ENCODE results near the gene WHRN. TPM values are rescaled to one million over a fixed set of nuclear protein-coding genes. Genes with fewer than 3 reads are reported as not detected.

The WHRN gene
- total RNA-seq, 1 experiment from 2014 or later: 1.4 TPM

- no peak for DNase-seq (ENCODE audit: low read depth)
Observed at GRCh38 chr9:114473447-114473801, 31.8 kb downstream of the WHRN start.

DNA sequence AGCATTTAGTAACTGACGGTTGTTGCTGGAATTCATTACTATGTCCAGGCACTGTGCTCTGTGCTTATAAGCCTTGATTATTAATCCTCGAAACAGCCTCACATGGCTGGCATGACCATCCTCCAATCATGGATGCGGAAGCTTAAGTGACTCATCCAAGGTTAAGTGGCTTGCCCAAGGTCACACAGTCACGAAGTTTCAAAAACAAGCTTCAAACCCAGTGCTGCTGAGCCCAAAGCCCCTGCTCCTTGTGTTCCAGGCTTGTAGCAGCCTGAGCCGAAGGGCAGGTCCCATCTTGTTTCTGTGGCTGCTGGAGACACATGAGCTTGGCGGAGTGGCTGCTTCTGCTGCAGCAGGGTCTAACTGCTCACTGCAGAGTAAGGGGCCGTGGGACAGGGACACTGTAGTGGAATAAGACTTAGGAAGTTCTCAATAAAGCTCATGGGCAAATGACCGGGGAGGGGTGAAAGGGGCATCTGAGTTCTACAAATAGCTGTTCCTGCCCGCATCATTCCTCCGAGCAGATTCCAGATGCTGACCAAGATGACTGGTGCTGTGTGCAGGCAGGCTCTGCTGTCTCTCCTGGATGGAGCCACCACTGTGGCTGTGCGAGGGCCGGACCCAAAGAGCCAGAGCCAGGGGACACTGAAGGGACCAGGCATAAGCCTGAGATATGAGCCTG, 32.4 kb downstream of the WHRN start:
- DNase-seq (ENCODE audit: low read depth): no peak

- no peak for DNase-seq (ENCODE audit: low read depth)
Observed at GRCh38 chr9:114471157-114471556, 34.1 kb downstream of the WHRN start.

GRCh38 chr9:114470581-114470980, 34.7 kb downstream of the WHRN start:
- no peak for DNase-seq (ENCODE audit: low read depth)

GRCh38 chr9:114470121-114470520, 35.2 kb downstream of the WHRN start:
- no peak for DNase-seq (ENCODE audit: low read depth)

DNA sequence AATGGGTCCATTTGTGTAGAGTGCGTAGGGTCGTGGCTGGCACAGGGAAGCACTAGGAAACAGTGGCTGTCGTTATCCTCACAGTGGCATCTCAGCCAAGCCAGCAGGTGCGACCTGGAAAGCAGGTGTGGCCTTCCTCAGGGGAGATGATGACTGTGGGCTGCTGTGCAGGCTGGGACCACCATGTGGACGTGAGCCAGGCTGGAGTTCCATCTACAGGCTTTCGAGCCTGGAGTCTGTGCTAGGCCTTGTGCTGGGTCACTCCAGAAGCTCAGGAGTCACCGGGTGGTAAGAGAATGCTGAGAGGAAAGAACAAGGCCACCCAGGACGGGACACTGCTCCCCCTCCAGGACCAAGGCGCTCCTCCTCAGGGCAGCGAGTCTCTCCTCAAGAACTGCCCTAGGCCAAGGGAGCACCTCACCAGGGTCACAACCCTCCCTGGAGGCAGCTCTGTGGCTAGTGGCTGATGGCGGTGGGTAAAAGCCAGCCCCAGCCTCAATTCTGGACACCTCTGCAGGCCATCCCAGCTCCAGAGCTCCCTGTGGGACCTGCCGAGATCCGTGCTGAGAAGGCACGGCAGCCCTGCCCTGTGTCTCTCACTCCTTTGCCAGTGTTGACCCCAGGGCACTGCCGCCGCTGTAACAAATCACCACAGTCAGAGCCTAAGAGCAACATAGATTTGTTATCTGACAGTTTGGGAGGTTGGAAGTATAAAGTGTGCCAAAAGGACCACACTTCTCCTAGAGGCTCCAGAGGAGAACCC, 36.0 kb downstream of the WHRN start:
- DNase-seq (ENCODE audit: low read depth): no peak

DNA sequence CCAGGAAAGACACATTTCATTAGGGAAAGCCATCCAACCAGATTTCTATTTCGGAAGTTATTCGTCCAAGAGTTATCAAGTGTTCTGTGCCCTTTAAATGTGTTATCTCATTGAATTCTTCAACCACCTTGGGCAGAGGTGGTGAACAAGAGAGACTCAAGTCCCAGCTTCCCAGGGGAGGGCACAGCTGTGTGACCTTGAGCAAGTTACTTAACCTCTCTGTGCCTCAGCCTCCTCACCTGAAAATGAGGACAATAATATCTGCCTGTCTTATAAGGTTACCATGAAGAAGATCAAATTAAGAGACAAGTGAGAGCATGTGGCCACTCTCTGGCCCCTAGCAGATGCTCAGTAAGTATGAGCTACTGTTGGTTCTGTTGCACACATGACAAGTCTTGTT, 37.4 kb downstream of the WHRN start:
- DNase-seq (ENCODE audit: low read depth): no peak

GRCh38 chr9:114467226-114467750, 38.0 kb downstream of the WHRN start:
- DNase-seq (ENCODE audit: low read depth): no peak

- no peak for DNase-seq (ENCODE audit: low read depth)
Observed at GRCh38 chr9:114465906-114466900, 39.1 kb downstream of the WHRN start.

- DNase-seq (ENCODE audit: low read depth): no peak
Observed at GRCh38 chr9:114465417-114465816, 39.9 kb downstream of the WHRN start.

- no peak for DNase-seq (ENCODE audit: low read depth)
Observed at GRCh38 chr9:114464281-114465051, 40.8 kb downstream of the WHRN start.

- no peak for DNase-seq (ENCODE audit: low read depth)
Observed at GRCh38 chr9:114462791-114463190, 42.5 kb downstream of the WHRN start.

DNA sequence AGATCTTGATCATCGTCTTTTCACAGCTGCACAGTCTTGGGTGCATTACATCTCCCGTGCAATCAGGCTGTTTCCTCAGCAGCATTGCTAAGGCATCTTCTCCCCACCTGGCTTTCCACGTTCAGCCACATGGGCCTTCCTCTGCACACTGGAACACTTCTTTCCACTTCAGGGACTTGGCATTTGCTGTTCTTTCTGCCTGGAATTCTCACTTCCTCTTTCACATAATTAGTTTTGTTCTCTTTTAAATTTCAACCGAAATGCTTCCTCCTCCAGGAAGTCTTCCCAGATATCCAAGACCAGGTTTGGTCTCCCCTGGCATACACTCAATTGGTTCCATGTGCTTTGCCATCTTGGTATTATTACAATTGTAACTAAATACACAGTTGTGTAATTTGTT, 43.8 kb downstream of the WHRN start:
- DNase-seq (ENCODE audit: low read depth): no peak

DNA sequence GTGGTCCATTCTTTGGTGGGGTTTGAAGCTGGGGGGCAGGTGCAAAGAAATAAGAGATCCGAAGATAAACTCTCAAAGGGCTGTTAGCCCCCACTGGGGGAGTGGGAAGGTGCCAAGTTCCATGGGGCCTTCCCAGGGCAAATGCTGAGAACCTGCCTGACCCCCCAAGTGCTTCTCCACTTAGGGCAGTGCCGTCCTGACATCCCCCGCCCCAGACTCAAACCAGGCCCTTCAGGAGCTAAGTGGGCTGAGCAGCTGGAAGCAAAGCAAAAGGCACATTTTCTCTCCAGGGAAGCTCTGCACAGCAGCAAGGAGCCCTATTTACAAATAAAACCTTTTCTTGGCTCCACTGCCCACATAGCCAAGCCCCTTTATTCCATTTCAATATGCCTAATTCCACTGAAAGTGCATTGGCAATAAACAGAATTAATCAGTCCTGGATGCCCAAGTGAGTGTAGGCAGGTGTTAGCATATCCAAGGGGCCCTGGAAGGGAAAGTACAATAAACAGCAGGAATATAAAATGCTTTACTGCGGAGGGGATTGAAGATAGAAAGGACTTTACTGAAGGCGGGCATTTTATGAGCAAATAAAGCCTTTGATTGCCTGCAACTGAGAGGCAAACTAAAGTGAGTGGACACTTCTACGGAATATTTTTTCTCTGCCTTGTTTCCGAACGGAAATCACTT, 44.6 kb downstream of the WHRN start:
- DNase-seq (ENCODE audit: low read depth): no peak

- DNase-seq (ENCODE audit: low read depth): no peak
Observed at GRCh38 chr9:114459464-114459863, 45.8 kb downstream of the WHRN start.

DNA sequence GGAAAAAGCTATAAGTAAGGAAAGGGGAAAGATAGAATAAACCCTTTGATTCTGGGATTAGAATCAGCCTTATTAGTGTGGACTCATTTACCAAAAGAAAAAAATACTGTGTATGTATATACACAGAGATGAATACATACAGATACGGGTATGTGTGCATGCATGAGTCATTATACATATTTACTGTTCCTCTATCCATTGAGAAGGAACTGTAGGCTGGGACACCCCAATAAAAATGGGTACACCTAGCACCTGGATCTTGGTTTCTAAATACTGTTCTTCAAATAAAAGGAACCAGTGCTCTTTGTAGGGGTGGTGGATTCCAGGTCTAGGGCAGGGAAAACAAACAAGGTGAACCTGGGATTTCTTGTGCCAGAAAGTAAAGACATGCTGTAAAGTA, 48.3 kb downstream of the WHRN start:
- DNase-seq (ENCODE audit: low read depth): no peak

DNA sequence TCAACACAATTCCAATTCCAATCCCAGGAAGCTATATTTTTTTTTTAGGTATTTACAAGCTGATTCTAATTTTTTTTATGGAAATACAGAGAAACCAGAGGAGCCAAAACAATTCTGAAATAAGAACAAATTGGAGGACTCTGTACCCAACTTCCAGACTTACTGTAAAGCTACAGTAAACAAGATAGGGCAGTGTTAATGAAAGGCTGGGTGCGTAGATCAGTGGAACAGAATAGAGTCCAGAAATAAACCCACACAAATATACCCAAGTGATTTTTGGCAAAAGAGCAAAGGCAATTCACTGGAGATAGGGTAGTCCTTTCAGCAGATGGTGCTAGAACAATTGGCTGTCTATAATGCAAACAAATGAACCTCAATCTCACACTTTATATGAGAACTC, 50.6 kb downstream of the WHRN start:
- no peak for DNase-seq (ENCODE audit: low read depth)

- no peak for DNase-seq (ENCODE audit: low read depth)
Observed at GRCh38 chr9:114452219-114453165, 52.8 kb downstream of the WHRN start.

DNA sequence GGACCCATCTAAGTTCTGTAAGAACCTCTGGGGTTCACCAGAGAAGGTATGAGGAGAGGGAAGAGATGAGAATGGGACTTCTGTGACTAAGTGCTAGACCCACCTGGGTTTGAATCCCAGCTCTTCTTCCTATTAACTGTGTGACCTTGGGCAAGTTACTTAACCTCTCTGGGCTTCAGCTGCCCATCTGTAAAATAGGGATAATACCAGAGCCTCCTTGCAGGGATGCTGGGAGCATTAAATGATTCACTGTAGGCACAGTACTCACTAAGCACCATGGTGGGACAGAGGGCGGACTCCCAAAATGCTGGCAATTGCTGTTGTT, 53.6 kb downstream of the WHRN start:
- no peak for DNase-seq (ENCODE audit: low read depth)
